CD4-positive, alpha-beta T cell (primary cell): Measurements from ENCODE around the gene KCNK15. TPM values are rescaled to one million over a fixed set of nuclear protein-coding genes. Genes with fewer than 3 reads are reported as not detected.

ENCODE experiments used
- ATAC-seq: fragments of 200-7000 bp; cut with Tn5 transposase; one replicate; pipeline ENCODE4 v1.10.0; 2022; ENCODE audit warnings: mild to moderate bottlenecking; ENCODE audit not compliant: poor library complexity
- CTCF ChIA-PET: fragments of 350-600 bp; sonication (Branson Sonifier 250); formaldehyde crosslinking; loops from one replicate; lab custom pipeline; 2021; ENCODE audit warnings: antibody characterized with exemption, inconsistent platforms; lab: Charles Lee
- POLR2A ChIA-PET: fragments of 350-600 bp; sonication (Branson Sonifier 250); formaldehyde crosslinking; loops from one replicate; lab custom pipeline; 2021; ENCODE audit warnings: antibody characterized with exemption, inconsistent platforms; lab: Charles Lee
- DNase-seq, 14 experiments: peaks; one replicate each; pipeline ENCODE4 v3.0.0-alpha.2; 2013 to 2020; ENCODE audit warnings: mixed read lengths in 2 of 14
- H3K27ac ChIP-seq, 2 donors: one replicate each; pipeline versions ENCODE4 v1.5.1 to v1.7.0; 2013; ENCODE audit warnings: low read length in 2 of 2, low read depth in 1 of 2, mild to moderate bottlenecking in 1 of 2
- H3K27me3 ChIP-seq, 2 experiments: 1 replicate in 1 of 2; 2 replicates in 1 of 2; pipeline versions ENCODE4 v1.6.1 to v1.7.0; 2013; ENCODE audit warnings: low read length in 2 of 2, control low read depth in 1 of 2, mild to moderate bottlenecking in 1 of 2, moderate library complexity in 1 of 2; ENCODE audit not compliant: insufficient read depth in 2 of 2, control insufficient read depth in 1 of 2
- H3K36me3 ChIP-seq: one replicate; pipeline ENCODE4 v1.6.1; 2013; ENCODE audit warnings: low read length, control low read depth; ENCODE audit not compliant: insufficient read depth
- H3K4me1 ChIP-seq: one replicate; pipeline ENCODE4 v1.6.1; 2013; ENCODE audit warnings: low read length, control low read depth; ENCODE audit not compliant: insufficient read depth
- H3K4me3 ChIP-seq: one replicate; pipeline ENCODE4 v1.5.1; 2013; ENCODE audit warnings: mild to moderate bottlenecking, low read length, moderate library complexity
- H3K9me3 ChIP-seq, 2 experiments: 1 replicate in 1 of 2; 2 replicates in 1 of 2; pipeline versions ENCODE4 v1.6.1 to v1.7.0; 2013; ENCODE audit warnings: low read length in 2 of 2, mild to moderate bottlenecking in 2 of 2, control low read depth in 1 of 2, moderate library complexity in 1 of 2; ENCODE audit not compliant: control insufficient read depth in 1 of 2, insufficient read depth in 1 of 2
- H3K27ac Mint-ChIP-seq: one replicate; pipeline ENCODE4 v1.8.0; 2020; ENCODE audit warnings: mixed read lengths
- H3K27me3 Mint-ChIP-seq: one replicate; pipeline ENCODE4 v1.8.0; 2021; ENCODE audit warnings: mixed read lengths
- H3K36me3 Mint-ChIP-seq: one replicate; pipeline ENCODE4 v1.8.0; 2021; ENCODE audit warnings: low read depth, mixed read lengths
- H3K4me1 Mint-ChIP-seq: one replicate; pipeline ENCODE4 v1.8.0; 2021; ENCODE audit warnings: low read depth, mixed read lengths
- H3K4me3 Mint-ChIP-seq: one replicate; pipeline ENCODE4 v1.8.0; 2020; ENCODE audit warnings: mild to moderate bottlenecking, mixed read lengths
- H3K9me3 Mint-ChIP-seq: one replicate; pipeline ENCODE4 v1.8.0; 2020; ENCODE audit warnings: mixed read lengths
- CTCF ChIP-seq: fragments of 200-600 bp; IDR thresholded peaks from one replicate; pipeline ENCODE4 v1.8.0; 2022; ENCODE audit warnings: antibody characterized with exemption, mild to moderate bottlenecking
- intact Hi-C, 2 experiments: fragments of 100-400 bp; cut with DNase I in 1 of 2; cut with micrococcal nuclease in 1 of 2; formaldehyde crosslinking; loops; one replicate each; pipeline versions ENCODE4 v1.15.1 to v1.9.0; 2023 to 2025; cut with DNase I, micrococcal nuclease
- total RNA-seq, 174 experiments: library from RNA in 2 of 174; stranded (reverse) in 2 of 174; gene quantifications; one replicate each; pipeline ENCODE4 v1.2.3 and lab custom pipeline; 2021 to 2026

KCNK15 gene
- total RNA-seq, 2 experiments from 2014 or later: not detected

- no peak overlapping the region for H3K4me3 Mint-ChIP-seq
- no peak for TF ChIP-seq CTCF
Observed at GRCh38 chr20:44781791-44782190, 36.1 kb downstream of the KCNK15 start.

GRCh38 chr20:44784688-44785087 is 39.0 kb downstream of the KCNK15 start:
- Mint-ChIP-seq H3K4me3 (no peak overlapping the region), H3K9me3 (no peaks in the 10 kb centered on the region), H3K27me3 (peaks cover 36% of the 10 kb centered on the region), H3K36me3 (no peaks in the 10 kb centered on the region), H3K27ac (no peak overlapping the region), H3K4me1 (no peaks in the 10 kb centered on the region)
- no peaks in the 10 kb centered on the region for H3K9me3 ChIP-seq
- DNase-seq (no peak), ATAC-seq (no peak)
- H3K4me1 ChIP-seq: no peaks in the 10 kb centered on the region
- ChIA-PET CTCF (no interaction called here), POLR2A (no interaction called here)
- no peak for TF ChIP-seq CTCF
- H3K4me3 ChIP-seq: no peak overlapping the region
- no peaks in the 10 kb centered on the region for H3K36me3 ChIP-seq
- intact Hi-C loops: no loop called here
- H3K27me3 ChIP-seq: peaks cover 3 to 10% of the 10 kb centered on the region in 2 experiments
- no peak overlapping the region for H3K27ac ChIP-seq

More at GRCh38 chr20:44781791-44782190, 36.1 kb downstream of the KCNK15 start:
- Histone ChIP-seq H3K36me3 (no peaks in the 10 kb centered on the region), H3K4me3 (no peak overlapping the region), H3K4me1 (no peaks in the 10 kb centered on the region), H3K27ac (no peak overlapping the region), H3K27me3 (peaks cover 0 to 7% of the 10 kb centered on the region in 2 experiments), H3K9me3 (no peaks in the 10 kb centered on the region)
- ATAC-seq: no peak
- CTCF ChIA-PET: no interaction called here
- intact Hi-C loops: no loop called here
- H3K27me3 Mint-ChIP-seq: peaks cover 32% of the 10 kb centered on the region
- DNase-seq: no peak
- no peaks in the 10 kb centered on the region for H3K36me3 Mint-ChIP-seq
- no peak overlapping the region for H3K27ac Mint-ChIP-seq
- POLR2A ChIA-PET: no interaction called here
- no peaks in the 10 kb centered on the region for H3K4me1 Mint-ChIP-seq
- no peaks in the 10 kb centered on the region for H3K9me3 Mint-ChIP-seq

- no peak overlapping the region for H3K27ac Mint-ChIP-seq
- intact Hi-C loops: no loop called here
- no peak for TF ChIP-seq CTCF
- Histone ChIP-seq H3K4me1 (no peaks in the 10 kb centered on the region), H3K4me3 (no peak overlapping the region), H3K36me3 (no peaks in the 10 kb centered on the region), H3K9me3 (no peaks in the 10 kb centered on the region), H3K27me3 (peaks cover 3 to 15% of the 10 kb centered on the region in 2 experiments), H3K27ac (no peak overlapping the region)
- DNase-seq (no peak), ATAC-seq (no peak)
- peaks cover 36% of the 10 kb centered on the region for H3K27me3 Mint-ChIP-seq
- no peaks in the 10 kb centered on the region for H3K4me1 Mint-ChIP-seq
- H3K9me3 Mint-ChIP-seq: no peaks in the 10 kb centered on the region
- no peaks in the 10 kb centered on the region for H3K36me3 Mint-ChIP-seq
- POLR2A ChIA-PET: no interaction called here
- H3K4me3 Mint-ChIP-seq: no peak overlapping the region
- CTCF ChIA-PET: no interaction called here
Observed at GRCh38 chr20:44785768-44786167, 40.1 kb downstream of the KCNK15 start.
